ENCODE measurements around the gene MAST4. TPM values are rescaled to one million over a fixed set of nuclear protein-coding genes. Genes with fewer than 3 reads are reported as not detected.
A peak's percentile ranks its signal among the peaks of the same experiment; 100 is the strongest.

The MAST4 gene
- total RNA-seq, 1 donor from 2014 or later, result 20.9 TPM

DNA sequence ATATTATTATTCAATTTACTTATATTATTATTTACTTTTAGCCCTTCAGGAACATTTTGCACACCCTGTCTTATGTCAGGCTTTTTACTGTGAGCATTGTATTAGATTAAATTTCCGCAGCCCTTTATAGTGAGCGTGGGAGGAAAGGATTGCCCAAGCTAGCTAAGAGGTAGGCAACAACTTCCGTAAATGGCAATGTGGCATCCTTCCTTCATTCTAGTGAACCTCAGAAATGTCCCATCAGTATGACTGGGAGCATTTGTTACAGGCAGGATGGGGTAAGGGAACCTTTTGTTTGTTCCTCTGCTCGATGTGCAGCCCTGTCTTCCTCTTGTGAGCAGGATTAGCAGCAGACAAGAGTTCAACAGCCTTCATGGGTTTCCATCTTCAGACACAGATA lies 606.6 kb downstream of the MAST4 start:
- DNase-seq (ENCODE audit: low spot score), result no peak

DNA sequence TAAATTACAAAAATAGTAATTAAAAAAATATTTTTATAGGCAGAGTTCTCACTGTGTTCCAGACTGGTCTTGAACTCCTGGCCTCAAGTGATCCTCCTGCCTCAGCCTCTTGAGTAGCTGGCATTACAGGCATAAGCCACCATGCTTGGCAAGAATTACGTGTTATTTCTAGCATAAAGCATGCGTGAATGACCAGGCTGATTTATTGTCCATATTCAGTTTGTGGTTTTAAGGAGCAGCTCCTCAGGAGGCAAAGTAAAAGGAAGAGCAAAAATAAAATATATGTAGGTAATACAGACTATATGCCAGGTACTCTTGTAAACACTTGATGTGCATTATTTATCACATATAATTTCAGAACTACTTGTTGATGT lies 607.5 kb downstream of the MAST4 start:
- DNase-seq (ENCODE audit: low spot score), result no peak

DNA sequence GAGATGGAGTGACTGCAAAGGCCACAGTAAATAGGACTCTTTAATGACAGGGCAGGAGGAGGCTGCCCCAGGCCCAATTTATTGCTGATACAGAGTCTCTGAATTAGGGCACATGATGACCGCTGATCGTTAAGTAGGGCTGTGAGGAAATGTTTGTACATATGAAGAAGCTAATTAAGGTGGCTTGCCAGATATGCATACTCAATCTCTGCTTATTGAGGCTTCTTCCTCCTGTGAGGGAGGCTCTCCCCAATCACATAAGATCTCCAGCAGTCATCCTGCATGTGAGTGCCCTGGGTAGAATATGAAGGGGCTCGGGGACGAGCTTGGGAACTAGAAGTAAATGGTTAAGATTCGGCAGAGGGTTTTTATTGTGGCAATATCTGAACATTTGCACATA lies 608.6 kb downstream of the MAST4 start:
- no peak for DNase-seq (ENCODE audit: low spot score)

DNA sequence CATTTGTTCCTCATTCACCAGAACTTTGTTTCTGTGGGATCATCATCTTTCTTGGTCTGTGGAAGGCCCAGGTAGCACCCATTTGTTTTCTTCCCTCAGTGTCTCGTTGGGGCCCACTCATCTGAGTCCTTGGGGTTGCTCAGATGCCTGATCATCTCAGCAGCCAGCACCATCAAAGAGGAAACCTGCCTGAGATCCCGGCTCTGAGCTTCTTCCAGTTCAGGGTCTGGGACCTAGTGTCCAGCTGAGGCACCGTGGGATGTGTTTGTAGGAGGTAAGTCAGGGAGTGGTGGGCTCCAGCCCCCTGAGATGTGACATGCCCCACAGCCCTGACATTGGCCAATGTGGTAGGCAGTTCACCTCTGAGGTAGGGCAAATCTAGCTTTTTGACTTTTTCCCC lies 609.8 kb downstream of the MAST4 start:
- no peak for DNase-seq (ENCODE audit: low spot score)

DNA sequence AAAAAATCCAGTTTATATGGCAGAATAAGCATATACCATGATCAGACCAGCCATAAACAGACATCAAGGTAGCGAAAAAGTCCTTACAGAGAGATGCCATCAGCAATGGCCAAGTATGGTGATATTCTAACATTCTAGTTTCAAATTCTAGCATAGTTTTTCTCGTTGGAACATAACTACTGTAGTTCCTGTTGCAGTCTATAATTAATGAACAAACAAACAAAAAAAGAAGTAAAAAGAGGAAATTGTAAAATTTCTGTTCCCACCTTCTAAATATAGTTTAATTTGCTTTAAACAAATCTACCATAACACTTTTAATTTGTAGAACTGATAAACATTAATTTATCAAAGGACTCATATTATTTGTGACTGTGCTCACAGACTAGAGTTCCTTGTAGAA lies 610.3 kb downstream of the MAST4 start:
- no peak for DNase-seq (ENCODE audit: low spot score)

DNA sequence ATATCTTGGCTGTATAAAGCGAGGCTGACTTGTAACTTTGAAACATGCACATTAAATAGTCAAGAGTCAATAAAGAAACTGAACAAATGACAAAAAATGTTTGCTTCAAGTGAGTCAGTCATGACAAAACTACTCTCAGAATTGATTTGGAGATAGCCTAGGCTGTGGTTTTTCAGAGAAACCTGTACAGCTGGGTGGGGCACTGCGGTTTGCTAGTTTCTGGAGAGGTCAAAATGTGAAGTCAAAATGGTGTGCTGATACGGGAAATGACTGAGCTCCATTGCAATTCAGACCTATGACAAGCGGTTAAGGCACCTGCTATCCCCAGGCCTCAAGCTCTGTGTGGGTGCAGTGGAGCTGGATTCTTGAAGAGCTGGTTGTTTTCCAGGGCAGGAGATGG lies 610.7 kb downstream of the MAST4 start:
- DNase-seq (ENCODE audit: low spot score), result peak; percentile 39

DNA sequence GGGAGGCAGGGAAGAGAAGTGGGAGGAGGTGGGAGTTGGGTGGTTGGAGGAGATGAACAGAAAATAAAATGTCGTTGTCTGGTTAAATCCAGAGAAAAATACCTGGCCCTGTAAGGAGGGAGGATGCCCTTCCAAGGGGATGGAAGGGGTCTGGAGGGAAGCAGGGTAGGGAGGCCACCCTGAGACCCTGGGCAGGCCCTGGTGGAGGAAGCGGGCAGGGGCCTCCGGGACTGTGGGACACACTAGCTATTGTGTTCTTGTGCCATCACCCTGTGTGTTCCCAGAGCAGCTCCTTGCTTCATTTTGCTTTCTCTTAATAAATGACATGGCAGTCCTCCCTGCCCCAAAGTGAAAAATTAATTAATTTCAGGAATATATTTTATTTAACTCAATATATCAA lies 612.2 kb downstream of the MAST4 start:
- no peak for DNase-seq (ENCODE audit: low spot score)

DNA sequence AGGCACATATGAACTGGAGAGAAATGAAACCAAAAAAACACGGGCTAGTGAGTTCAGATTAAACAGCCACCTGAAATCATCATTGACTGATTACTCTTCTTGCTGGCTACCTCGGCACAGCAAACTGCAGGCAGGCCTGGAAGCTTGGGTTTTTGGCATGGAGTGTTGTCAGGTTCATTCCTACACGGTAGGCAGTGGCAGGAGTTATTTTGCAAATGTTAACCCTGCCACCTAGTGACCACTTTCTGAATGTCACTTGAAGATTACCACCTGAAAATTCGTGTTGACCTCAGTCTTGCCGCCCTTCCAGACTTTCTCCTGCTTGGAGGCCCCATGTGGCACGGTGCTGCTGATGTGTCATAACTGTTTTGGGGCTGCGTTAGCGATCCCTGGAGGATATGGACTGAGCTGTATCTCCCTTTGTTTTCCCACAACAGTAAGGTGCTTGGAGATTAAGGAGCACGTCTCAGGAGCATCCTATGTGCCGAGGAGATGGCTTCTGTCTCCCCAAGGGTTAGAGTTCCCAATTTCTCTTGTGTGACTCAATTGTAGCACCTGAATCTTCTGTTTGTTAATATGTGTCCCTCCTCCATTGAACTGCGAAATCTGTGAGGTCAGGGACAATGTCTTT lies 613.1 kb downstream of the MAST4 start:
- DNase-seq (ENCODE audit: low spot score), result peak; percentile 77

DNA sequence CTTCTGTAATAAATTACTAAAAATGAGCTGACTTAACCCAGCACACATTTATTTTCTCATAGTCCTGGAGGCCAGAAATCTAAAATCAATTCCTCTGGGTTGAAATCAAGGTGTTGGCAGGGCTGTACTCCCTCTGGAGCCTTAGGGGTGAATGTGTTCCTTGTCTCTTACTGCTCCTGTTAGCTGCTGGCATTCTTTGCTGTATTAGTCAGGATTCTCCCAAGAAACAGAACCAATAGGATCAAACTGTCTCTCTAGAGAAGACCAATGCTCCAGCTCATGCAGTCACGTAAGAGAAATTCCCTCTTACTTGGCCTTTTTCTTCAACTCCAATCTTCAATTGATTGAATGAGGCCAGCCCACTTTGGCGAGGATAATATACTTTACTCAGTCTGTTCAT lies 615.7 kb downstream of the MAST4 start:
- no peak for DNase-seq (ENCODE audit: low spot score)

DNA sequence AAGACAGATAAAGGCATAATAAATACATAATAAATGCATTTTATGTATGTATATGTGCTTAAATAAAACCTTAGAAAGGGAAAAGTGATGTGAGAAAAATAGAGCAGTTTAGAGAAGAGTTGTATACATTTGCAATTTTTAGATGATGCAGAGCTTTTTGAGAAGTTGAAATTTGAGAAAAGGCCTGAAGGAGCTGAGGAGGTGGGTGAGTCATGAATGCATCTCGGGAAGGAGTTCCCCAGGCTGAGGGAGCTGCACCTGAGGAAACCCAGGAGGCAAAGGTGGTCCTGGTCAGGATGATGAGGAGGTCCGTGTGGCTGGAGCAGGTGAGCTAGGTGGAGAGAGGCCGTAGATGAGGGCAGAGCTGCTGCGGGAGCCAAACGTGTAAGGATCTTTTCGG lies 617.8 kb downstream of the MAST4 start:
- DNase-seq (ENCODE audit: low spot score), result no peak

DNA sequence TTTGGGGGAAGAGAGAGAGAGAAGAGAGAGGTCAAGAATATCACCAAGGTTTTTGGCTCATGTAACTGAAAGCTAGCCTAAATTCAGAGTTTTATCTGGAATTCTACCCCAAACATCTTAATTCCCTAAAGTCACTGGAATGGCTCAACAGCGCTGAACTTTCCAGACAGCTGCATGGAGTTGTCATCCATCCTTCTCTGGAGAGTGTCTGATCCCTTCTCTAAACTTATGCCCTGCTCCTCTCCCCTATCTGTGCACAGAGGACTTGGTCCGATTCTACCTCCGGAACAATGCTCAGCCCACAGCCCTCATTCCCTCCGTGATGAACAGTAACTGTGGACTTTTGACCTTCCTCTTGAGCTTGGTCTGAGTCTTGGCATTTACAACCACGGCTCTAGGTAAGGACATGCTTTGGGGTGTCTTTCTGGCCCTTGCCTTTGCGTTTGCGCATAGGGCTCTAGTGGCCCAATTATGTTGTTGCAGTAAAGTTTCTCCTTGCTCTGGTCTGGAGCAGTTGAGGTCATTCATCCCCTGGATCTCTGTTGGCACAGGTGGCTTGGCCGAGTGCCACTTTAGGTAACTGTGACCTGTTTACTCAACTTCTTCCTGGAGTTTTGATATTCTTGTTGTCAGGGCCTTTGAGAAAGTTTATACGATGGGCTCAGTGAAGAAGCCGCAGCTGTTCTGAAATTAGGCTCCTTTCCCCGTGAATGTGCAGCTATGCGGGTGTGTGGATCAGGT lies 618.7 kb downstream of the MAST4 start:
- DNase-seq (ENCODE audit: low spot score), result no peak

DNA sequence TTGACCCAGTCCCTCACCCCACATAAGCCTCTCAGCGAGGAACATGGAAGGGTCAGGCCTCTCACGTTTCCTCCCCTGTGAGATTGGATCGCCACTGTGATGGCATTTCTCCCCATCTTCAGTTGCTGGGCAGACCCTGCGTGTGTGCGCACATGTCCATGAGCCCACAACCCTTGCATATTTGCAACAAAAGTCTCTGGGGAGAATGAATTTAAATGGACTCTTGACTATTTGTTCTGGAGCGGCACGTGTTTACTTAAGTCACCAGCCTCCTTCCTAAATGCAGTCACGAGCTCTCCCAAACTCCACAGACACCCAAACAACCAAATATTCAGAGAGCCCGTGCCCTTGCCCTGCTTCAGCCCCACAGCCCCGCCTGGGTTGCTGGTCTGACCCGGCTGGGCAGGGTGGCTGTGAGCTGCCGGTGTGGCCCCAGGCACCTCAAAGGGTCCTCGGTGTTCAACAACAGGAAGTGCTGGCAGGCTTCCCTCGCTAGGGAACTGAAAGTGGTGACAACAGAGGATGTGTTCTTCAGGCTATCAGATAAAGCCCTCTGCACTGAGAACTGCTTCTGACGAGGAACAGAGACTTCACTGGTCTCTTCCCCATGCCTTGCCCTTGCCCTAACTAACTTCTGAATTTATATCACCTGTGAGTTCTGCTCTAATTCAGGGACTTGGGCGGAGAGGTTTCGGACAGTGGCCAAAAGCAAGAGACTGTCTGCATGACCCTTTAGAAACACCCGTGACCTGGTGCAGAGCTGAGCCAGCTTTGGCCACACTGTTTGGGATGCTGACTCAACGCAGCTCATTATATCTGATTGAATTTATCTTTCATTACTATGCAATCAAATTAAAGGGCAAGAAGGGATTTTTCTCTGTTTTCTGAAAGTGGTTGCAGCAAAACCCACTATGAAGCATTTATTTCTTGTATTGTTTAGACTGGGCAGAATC lies 619.6 kb downstream of the MAST4 start:
- peak; percentile 72 for DNase-seq (ENCODE audit: low spot score)

DNA sequence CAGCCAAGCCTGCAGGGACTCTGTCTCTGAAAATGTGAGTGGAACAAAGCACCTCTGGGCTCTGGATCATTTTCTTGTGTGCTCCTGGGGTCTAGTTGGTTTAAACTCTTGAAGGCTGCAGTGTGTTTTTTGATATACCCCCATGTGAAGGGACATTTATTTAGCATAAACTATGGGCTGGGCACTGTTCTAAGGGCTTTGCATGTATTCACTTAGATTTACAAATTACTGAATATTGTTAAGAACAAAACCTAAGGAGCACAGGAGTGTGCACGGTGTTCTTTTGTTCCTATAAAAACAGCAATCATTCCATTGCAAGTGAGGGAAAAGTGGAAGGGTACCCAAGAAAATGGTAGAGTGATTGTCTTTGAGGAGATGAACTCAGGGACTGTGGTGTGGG lies 620.4 kb downstream of the MAST4 start:
- DNase-seq (ENCODE audit: low spot score), result no peak

Measured in umbilical cord (tissue), 2 donors.